Measurements from ENCODE around the gene AFTPH.

AFTPH gene

DNA sequence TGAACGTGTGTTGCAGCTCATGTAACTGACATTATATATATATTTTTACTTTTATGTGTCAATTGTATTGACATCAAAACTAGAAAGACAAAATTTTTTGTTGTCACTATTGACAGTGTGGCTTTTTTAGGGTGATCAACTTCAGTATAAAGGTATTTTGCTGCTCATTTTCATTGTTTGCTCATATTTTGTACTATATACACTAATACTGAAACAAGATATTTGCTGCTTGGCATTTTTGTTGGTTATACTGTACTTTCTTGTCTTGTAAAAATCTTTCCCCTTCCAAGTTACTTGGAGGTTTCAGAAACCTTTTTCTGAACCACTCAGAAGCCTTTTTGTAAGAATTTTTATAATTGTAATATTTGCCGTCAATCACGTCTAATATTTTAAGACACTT, 16.5 kb downstream of the AFTPH start:
- no peak for DNase-seq (ENCODE audit: low spot score)

DNA sequence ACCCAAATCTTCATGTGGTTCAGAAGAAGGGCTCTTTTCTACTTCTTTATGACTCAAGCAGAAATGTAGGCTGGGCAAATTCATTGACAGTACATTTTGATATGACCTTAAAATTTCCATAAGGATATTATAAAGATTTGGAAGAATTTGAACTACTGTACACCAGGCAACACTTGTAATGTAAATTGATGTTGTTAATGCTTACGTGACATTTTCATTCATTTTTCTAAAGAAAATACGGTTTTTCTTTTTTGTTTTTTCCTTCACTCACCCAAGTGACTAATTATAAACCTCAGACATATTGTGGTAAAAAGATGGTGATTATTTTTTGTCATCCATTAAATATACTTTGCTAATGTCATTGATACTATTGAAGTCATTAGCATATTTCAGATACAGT, 17.4 kb downstream of the AFTPH start:
- no peak for DNase-seq (ENCODE audit: low spot score)

DNA sequence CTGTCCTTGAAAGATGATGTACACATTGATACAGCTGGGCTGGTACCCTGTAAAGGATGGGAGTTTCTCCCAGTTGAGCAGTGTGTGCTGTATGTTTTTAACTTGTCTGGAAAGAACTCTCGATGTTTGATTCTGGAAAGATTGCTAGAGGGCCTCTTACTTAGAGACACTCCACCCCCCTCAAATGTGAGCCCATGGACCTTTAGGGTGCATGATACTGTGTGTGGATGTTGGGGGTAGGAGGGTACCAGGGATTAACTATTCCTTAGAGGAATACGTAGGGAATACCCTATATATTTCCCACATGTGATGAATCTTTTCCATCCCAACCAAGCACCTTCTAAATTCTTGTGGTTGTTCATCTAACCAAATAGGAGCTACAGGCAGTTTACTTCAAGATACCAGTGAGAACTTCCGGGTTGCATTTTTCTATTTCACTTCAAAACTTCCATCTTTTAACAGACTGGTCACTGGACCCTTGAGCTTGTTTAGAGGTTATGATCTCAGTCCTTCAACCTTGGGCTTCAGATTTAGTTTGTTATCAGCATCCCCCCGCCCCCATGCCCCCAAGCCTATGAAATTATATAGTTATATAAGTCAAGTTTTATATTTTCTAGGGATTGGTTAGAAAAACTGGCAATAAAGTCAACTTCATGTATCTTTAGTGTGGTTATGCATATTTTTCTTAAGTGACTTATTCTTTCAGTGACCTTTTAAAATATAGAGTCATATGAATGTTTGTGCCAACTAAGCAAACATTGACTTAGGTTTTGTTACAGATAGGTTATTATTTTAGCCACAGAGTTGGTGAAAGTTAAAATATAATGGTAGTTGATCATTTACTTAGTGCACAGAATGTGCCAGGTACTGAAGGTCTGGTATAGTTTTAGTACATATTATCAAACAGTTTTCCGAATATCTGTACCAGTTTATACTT, 18.2 kb downstream of the AFTPH start:
- DNase-seq (ENCODE audit: low spot score) = no peak

DNA sequence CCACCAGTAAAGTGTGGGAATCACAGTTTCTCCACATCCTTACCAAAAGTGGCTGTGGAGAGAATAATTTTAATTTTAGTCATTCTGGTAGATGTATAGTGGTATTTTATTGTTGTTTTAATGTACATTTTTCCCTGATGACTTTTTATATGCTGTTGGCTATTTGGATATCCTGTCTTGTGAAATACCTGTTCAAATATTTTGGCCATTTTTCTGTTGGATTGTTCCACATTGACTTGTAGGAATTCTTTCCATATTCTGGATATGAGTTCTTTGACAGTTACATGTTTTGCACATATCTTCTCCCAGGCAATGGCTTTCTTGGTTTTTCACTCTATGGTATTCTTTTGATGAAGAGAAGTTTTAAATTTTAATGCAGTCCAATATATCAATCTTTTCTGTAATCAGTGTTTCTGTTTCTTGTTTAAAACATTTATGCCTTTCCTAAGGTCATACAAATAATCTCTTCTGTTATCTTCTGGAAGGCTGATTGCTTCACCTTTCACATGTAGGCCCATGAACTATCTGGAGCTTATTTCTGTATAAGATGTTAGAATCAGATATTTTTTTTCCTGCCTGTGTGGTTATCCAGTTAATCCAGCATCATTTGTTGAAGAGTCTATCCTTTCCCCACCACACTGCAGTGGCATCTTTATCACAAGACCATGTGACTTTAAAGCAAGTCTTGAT, 19.0 kb downstream of the AFTPH start:
- no peak for DNase-seq (ENCODE audit: low spot score)

DNA sequence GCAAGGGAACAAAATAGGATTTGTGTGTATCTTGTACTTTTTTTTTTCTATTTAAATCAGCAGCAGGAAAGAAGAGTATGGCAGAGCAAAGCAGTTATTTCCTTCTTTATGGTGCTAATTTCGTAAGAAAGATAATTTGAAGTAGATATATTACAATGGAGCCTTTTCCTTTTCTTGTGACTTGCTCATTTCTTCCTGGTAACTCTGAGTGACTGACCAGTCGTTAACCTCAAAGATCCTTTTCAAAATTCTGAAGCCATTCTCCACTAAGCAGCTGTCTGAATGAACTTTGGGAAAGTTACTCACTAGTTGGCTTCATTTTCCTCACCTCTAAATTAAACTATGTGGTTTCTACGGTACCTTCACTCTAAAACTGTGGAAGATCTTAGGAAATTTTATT, 24.6 kb downstream of the AFTPH start:
- DNase-seq (ENCODE audit: low spot score) = no peak

DNA sequence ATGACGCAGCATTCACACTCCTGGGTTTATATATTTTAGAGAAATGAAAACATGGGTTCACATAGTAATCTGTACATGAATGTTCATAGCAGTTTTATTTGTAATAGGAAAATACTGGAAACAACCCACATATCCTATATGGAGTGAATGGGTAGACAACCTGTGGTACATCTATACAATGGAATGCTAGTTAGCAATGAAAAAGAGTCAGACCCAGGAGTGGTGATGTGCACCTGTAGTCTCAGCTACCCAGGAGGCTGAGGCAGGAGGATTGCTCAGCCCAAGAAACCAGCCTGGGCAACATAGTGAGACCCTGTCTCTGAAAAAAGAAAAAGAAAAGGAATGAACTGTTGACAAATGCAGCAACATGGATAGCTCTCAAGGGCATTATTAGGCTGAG, 25.9 kb downstream of the AFTPH start:
- no peak for DNase-seq (ENCODE audit: low spot score)

DNA sequence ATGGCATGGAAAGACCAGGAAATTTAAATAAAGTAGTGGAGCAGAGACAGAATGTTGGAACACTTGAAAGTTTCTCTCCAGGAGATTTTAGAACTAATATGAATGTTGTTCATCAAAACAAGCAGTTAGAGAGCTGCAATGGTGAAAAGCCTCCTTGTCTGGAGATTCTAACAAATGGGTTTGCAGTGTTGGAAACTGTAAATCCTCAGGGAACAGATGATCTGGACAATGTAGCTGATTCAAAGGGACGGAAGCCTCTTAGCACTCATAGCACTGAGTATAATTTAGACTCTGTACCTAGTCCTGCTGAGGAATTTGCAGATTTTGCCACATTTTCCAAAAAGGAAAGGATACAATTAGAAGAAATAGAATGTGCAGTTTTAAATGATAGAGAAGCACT, 27.7 kb downstream of the AFTPH start:
- DNase-seq (ENCODE audit: low spot score) = no peak

DNA sequence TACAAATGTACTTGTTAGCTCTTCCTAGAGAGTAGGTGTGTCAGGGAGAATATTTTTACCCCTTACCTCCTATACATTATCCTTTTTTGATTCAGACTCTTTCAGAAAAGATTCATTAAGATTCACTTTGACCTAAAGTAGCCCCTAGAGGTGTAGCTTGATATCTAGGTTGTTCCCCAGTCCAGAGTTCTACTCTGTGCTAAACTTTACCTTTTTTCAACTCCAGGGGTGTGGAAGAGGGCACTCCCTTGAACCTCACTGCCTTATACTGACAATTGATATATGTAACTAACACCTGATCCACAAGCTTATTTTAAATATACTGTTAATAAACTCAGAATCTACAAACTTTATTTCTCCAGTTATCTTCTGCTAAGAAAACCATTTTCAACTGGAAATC, 30.0 kb downstream of the AFTPH start:
- no peak for DNase-seq (ENCODE audit: low spot score)

DNA sequence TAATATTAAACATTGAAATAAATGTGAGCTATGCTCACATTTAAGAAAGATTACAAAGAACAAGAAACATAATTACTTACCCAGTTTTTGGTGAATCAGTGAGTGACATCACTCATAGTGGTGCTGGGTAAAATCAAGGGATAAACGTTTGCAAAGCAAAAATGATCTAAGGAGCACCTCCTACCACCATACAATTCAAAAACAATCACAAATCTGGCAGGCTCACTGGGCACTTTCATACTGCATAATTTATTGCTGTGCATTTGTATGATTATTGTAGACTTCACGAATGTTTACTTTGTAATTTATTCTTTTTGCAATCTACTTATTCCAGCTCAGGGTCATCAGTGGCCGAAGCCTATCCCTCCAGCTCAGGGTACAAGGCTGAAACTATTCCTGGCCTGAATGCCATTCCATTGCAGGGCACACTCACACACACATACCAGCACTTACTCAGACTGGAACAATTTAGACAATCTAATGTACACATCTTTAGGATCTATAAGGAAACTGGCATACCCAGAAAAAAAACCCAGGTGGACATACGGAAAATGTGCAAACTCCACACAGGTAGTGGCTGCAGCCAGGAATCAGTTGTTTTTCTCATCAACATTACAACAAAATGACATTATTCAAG, 34.4 kb downstream of the AFTPH start:
- DNase-seq (ENCODE audit: low spot score) = no peak

DNA sequence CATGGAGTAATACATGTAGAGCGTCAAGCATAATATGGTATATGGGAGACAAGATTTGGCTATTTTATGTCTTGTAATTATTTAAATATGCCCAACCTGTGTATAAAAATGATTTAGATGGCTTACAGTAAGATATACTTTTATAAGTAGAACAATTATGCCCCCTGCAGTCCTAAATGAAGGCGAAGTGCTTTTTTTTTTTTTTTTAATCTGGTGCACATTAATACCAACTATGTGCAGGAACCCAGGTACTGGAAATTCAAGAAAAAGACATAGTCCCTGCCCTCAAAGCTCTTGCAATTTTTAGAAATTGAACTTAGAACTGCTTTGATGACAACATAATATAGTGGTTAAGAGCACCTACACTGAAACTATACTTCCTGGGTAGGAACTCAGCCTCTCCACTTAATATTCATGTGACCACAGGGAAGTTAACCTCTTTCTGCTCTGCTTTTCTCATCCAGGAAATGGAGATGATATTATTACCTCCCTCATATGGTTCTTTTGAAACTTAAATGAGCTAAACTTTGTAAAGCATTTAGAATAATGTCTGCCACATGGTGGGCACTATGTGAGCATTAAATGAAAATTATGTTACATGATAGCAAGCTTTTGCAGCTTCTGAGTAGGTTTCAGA, 38.1 kb downstream of the AFTPH start:
- no peak for DNase-seq (ENCODE audit: low spot score)

DNA sequence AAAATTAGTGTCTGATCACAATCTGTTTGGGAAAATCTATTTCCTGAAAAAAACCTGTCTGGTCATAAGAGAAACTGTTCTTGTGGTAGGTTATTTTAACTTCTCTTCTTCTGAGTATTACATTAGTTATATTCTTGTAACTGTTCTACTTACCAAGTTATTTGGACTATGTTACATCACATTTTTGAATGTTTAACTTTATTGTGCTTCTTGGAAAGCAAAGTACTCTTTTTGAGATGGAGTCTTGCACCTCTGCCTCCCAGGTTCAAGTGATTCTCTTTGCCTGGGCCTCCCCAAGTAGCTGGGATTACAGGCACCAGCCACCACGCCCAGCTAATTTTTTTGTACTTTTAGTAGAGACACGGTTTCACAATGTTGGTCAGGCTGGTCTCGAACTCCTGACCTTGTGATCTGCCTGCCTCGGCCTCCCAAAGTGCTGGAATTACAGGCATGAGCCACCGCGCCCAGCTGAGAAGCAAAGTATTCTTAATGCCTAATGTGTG, 39.4 kb downstream of the AFTPH start:
- no peak for DNase-seq (ENCODE audit: low spot score)

DNA sequence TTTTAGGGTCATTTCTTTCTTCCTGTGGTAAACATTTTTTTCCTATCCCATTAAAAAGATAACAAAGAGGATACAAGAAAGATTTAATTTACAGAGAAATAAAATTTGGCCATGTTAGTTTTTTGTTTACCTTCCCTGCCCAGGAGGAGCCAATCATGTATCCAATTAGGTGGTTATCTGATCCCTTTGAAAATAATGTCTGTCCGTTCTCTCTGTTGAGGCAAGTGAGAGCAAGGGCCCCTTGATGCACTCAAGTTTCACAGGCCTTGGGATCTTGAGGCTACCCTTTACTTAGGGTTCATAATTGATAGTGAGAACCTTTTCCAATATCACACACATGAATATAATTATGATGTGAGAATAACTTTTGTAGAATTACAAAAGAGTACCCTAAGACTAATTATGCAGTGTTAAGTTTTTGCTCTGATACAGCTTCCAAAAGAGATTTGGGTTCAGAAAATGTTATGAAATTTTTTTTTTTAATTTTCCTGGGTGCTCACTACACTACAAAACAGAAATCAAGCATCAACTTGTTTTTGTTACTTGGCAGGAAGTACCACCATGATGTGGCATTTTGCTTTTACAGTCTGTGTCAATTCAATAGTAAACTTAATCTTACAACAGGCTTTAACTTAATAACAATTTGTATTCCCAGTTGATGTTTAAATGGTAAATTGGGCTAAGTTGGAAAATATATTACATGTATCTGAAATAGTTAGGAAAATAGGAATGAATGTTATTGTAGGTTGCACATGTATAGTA, 42.0 kb downstream of the AFTPH start:
- no peak for DNase-seq (ENCODE audit: low spot score)

DNA sequence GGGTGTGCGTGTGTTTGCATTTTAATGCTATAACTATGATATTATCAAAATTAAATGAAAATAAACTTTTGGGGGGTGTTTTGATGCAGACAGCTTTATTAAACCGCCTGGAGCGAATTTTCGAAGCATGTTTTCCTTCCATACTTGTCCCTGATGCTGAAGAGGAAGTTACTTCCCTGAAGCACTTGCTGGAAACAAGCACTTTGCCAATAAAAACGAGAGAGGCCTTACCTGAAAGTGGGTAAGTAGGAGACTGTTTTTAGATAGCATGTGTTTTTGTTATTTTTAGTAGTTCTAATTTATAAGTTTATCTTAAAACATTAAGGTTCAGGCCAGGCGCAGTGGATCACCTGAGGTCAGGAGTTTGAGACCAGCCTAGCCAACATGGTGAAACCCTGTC, 43.3 kb downstream of the AFTPH start:
- no peak for DNase-seq (ENCODE audit: low spot score)

DNA sequence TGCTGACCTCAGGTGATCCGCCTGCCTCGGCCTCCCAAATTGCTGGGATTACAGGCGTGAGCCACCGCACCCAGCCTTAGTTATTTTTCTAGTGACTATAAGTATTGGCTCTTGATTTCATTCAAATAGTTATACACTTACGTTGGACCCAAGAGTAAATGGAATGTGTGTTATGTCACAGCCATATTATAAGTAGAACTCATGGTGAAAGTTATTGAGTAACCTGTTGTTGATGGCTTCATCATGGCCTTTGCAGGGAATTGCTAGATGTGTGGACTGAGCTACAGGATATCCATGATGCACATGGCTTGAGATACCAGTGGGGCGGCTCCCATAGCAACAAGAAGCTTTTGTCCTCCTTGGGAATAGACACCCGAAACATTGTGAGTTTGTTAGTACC, 44.7 kb downstream of the AFTPH start:
- DNase-seq (ENCODE audit: low spot score) = no peak

DNA sequence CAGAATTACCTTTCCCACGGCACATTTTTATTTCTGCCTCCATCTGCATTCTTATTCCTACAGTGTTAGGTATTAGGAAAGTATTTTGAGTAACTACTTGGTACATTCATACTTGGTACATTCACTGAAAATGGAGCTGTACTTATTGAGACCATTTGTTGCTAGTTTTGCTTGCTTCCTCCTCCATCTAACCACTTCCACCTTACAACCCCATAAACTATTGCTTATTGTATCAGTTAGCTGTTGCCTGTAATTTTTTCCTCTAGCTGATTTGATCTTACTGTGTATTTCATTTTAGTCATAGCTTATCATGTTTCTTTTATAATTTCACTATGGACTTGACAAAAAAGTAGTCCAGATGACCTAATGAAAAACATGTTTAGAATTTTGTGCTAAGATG, 50.7 kb downstream of the AFTPH start:
- no peak for DNase-seq (ENCODE audit: low spot score)

DNA sequence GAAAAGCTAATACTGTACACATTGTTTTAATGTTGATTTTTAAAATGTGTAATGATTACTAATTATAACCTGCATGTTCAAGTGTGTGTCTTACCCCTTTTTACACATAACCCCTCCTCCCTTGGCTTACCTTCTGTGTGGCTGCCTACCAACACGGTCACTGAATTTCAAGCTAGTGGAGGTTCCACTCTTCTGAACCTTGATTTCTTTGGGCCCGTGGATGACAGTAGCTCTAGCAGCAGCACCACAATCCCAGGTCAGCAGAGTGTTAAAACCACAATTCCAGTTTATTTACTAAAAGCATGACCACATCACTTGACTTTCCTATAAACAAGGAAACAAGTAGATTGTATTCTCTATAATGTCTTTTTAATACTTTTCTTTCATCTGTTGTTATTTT, 56.9 kb downstream of the AFTPH start:
- no peak for DNase-seq (ENCODE audit: low spot score)

DNA sequence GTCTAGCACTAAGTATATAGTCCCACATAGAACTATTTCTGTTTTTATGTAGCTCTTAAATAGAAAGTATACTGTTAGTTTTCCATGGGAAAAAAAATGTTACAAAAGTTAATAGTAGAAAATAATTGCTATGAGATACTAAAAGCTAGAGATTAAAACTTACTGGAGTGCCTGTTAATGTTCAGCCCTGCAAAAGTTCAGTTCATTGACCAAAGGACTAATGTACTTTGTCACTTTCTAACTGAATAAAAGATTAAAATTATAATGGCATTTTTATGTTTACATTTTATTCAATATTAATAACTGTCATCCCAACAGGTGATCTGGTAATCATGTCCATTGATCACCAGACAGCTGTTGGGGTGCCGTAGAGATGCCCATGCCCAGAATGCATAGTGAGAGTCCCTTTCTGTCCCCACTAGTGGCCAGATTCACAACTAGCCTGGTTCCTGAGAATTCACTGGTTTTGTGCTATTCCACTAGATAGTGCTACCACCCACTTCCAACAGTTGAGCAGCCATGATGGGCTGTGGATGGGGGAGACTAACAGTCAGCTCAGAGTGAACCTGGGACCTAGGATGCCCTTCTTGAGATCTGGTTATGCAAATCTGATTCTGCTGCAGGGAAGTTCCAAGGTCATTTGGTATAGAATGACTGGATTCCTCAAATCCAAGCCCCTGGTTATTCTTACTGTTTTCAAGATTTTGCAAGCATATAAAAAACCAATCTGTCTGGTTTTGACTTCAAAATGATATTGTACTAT, 57.8 kb downstream of the AFTPH start:
- DNase-seq (ENCODE audit: low spot score) = no peak

DNA sequence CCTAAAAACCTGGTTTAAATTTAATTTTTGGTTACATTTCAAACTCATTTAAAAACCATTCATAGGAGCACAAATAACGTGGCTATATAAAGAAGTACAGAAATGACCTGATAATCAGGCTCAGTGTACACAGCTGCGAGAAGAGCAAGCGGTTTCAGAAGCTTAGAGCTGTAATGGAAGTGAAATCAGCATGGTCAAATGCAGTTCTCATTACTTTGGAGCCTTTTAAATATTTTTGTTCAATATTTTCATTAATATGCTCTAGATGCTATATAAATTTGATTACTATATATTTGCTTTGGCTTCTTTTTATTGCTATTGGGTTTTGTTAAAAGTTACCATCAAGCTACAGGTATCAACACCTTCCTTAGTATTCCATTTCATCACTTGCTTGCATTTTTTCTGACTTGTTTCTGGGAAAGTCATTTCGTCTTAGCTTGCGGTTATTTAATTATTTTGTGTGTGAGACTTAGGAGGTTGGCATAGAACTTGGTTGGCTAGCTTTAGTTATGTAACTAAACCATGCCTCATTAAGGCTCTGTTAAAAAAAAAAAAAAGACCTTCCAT, 58.7 kb downstream of the AFTPH start:
- DNase-seq (ENCODE audit: low spot score) = no peak

DNA sequence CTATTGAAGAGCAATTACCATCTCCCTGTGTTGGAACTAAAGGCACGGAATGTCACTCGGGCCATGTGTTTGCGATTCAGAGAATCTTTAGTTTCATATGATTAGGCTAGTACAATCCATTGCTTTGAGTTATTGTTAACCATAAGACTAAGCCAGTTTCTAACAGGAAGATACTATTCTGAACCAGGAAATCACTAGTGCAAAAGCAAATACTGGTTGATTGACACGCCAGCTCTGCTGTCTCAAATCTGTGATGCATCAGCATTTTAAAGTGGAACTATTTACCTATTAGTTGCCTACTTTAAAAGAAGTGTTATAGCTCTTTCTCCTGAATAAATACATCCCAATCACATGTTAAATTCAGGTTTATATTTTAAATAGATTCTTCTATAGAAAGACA, 61.9 kb downstream of the AFTPH start:
- no peak for DNase-seq (ENCODE audit: low spot score)

DNA sequence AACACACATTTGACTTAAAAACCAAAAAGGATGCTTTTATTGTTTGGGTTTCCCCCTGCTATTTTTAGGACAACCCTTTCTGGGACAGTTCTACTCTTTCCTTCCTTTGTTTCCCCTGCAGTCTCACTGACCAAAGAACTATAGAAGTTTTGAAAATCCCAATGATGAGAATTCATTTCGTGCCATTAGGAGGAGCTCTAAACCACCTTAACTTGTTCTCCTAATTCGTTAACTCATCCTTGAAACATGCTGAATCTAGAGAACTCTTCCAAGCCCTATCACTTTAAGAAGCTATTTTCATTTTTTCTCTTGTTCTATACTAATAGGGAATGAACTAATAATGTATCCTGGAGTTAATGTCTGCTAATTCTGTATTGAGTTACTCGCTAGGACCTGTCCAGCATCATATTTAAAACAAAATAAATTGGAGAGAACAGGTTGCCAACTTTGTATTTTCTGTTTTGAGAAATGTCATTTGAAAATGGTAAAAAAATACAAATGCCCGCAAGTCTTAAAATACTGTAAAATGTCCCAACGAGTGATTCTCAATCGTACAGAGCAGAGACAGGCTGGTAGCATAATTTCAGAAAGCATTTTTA, 62.9 kb downstream of the AFTPH start:
- peak; percentile 72 for DNase-seq (ENCODE audit: low spot score)

All from AG20443 (cell line).